C4-2B (cell line): Measurements from ENCODE around the gene SHANK1.

Experiments
- H3K27ac ChIP-seq: fragments of 450-650 bp; 2 replicates; pipeline ENCODE4 v1.5.1; 2017
- ZFX ChIP-seq: fragments of 450-650 bp; IDR thresholded peaks from 2 replicates; pipeline ENCODE4 v1.6.1; 2017
- TF ChIP-seq, protein P1 (sequence below): fragments of 450-650 bp; conservative IDR thresholded peaks from 2 replicates; pipeline ENCODE4 v1.5.1; 2017; ENCODE audit warnings: mild to moderate bottlenecking

The SHANK1 gene

DNA sequence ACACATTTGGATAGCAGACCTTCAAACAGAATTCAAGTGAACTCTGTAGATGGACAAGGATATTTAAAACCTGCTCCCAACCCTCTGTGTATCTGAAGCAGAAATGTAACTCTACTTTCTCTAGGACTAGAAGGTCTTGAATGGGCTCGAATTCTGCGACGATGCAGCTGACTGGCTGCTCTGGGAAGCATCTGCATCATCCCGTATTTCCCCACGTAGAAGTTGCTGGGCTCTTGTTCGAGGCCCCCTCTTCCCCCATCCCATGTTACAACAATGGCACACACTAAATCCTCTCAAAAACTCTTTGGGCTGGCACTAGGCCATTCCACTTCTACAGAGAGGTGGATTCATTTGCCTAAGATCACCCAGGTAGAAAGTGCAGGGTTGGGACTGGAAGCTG lies 55.4 kb downstream of the SHANK1 start:
- TF ChIP-seq ZFX = no peak
- TF ChIP-seq, protein P1, sequence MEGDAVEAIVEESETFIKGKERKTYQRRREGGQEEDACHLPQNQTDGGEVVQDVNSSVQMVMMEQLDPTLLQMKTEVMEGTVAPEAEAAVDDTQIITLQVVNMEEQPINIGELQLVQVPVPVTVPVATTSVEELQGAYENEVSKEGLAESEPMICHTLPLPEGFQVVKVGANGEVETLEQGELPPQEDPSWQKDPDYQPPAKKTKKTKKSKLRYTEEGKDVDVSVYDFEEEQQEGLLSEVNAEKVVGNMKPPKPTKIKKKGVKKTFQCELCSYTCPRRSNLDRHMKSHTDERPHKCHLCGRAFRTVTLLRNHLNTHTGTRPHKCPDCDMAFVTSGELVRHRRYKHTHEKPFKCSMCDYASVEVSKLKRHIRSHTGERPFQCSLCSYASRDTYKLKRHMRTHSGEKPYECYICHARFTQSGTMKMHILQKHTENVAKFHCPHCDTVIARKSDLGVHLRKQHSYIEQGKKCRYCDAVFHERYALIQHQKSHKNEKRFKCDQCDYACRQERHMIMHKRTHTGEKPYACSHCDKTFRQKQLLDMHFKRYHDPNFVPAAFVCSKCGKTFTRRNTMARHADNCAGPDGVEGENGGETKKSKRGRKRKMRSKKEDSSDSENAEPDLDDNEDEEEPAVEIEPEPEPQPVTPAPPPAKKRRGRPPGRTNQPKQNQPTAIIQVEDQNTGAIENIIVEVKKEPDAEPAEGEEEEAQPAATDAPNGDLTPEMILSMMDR = no peak
- H3K27ac ChIP-seq = no peak overlapping the region

DNA sequence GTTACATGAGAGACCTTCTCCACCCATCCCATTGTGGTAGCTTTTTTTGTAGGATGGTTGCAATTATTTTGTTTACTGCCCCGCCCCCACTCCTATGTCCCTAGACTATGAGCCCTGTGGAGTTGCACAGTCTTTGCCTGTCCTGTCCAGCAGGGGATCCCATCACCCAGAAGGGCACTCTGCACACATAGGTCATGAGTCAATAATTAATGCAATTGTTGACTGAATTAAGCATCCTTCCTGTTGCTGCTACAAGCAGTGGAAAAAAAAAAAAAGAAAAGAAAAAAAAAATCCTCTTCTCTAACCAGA lies 56.2 kb downstream of the SHANK1 start:
- no peak overlapping the region for H3K27ac ChIP-seq
- TF ChIP-seq ZFX = no peak
- TF ChIP-seq, protein P1 = no peak; the same call in 1 of the 2 replicates

DNA sequence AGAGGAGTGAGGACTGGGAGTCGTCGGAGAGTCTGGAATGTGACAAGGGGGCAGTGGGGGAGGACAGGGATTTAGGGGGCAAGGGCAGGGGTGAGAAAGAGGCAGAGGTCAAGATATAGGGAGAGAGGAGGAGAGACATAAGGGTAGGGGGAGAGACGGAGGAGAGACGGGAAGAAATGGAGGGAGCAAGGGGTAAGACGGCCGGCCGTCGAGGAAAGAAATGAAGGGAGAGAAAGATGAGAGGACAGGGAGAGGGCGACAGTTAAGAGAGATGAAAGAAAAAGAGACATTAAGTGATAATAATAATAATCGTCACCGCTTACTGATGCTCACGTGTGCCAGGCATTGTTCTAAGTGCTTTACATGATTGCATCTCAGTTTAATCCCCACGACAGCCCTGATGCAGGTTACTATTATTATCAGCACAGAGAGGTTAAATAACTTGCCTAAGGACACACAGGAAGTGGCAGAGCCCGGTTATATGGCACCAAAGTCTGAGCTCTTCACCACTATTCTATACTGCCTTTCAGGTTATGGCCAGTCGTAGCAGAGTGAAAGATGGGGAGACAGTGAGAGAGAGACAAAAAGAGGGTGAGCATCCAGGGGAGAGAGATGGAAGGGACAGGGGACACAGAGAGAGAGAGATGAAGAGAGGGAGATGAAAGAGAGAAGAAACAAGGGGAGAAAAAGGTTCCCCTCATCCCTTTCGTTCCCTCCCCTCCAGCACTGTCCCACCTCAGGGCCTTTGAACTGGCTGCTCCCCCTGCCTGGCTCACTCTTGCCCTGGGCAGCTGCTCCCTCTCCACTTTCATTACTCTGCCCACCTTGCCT lies 56.7 kb downstream of the SHANK1 start:
- no peak for TF ChIP-seq ZFX
- TF ChIP-seq, protein P1 = no peak
- no peak overlapping the region for H3K27ac ChIP-seq

DNA sequence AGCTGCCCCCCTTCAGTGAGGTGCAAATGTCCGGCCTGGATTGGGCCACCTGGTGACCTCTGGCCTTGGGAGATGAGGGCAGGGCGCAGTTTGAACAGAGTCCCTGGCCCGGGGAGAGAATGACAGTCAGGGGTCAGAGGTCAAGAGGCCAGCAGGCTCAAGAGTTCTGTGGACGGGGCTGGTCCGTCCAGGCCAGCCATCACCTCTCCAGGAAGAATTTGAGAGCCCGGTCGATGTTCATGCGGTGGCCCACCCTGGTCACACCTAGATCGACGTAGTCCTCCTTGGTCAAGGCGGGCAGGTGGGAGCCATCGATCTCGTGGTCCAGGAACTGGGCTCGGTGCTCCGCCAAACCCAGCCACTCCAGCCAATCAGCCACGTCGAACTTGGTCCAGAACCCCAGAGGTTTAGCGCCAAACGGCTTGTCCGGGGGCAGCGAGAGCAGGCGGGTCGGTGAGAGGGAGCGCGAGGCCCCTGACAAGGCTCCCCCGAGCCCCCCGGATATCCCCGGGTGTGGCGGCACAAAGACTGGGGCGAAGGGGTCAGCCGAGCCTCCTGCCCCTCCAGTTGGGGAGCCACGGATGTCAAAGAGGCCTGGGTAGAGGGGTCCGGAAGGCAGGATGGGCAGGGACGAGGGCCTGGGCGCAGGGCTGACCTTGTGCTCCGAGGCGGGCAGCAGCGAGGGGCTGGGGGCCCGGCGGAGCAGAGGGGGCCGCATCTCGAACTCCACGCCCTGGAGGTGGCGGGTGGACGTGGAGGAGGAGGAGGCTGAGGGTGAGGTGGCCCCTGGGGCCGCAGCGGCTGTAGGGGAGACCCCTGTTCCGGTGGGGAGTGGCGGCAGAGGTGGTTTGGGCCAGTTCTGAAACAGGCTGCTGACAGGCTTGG lies 57.6 kb downstream of the SHANK1 start:
- TF ChIP-seq ZFX = no peak
- TF ChIP-seq, protein P1 = no peak
- H3K27ac ChIP-seq = no peak overlapping the region

DNA sequence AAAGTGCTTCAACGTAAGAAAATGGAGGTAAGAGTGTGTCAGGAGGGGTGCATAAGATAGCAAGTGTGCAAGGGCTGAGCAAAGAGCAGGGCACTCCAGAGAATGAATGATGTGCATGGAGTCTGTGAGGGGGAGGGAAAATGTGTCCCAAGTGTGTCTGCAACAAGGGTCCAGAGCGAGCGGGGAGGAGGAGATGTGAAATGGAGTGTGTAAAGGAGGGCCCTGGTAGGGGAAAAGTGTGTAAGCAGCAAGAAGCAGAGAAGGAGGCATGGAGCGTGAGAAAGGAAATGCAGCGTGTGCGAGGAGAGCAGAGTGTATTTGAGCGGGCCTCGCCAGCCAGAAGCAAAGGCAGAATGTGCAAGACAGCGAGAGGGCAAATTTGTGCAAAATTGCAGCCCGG lies 58.6 kb downstream of the SHANK1 start:
- TF ChIP-seq, protein P1 = no peak
- no peak for TF ChIP-seq ZFX

DNA sequence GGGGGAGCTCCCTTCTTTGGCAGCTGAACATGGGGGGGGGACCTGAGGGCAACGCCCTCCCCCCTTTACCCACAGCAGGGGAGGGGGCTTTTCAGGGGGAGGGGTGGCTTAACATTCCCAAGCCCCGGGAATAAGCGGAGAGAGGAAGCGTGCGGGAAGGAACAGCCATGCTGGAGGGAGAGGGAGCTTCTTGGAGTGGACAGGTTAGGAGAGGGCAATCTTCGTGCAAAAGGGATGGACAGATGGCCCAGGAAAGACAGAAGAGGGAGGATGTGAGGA lies 59.6 kb downstream of the SHANK1 start:
- H3K27ac ChIP-seq = no peak overlapping the region
- TF ChIP-seq, protein P1 = no peak
- no peak for TF ChIP-seq ZFX

More for the DNA sequence above, 58.6 kb downstream of the SHANK1 start:
- no peak overlapping the region for H3K27ac ChIP-seq
